SKM-1 treated with dmso at 0.1 percent for 144 hours (cell line): ENCODE results near the gene INTS12.
"Not testable (repeated sequence)": the region's sequence is repeated elsewhere in the genome, so short reads cannot be mapped to it uniquely, and the experiment has no call there.

Experiments used
- DNase-seq: peaks from one replicate; lab custom pipeline; 2025; ENCODE audit not compliant: unreplicated experiment; lab: John Stamatoyannopoulos, UW

The INTS12 gene, protein sequence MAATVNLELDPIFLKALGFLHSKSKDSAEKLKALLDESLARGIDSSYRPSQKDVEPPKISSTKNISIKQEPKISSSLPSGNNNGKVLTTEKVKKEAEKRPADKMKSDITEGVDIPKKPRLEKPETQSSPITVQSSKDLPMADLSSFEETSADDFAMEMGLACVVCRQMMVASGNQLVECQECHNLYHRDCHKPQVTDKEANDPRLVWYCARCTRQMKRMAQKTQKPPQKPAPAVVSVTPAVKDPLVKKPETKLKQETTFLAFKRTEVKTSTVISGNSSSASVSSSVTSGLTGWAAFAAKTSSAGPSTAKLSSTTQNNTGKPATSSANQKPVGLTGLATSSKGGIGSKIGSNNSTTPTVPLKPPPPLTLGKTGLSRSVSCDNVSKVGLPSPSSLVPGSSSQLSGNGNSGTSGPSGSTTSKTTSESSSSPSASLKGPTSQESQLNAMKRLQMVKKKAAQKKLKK

GRCh38 chr4:105708181-105709080 is at the start of gene INTS12, which contains the start of gene GSTCD:
INTS12 (minus strand) TSS chr4:105708689; CDS start chr4:105700005, 8,684 bp downstream.
GSTCD (plus strand) TSS chr4:105708784; CDS start chr4:105717614, 8,830 bp downstream.
- peak; percentile 88 for DNase-seq

GRCh38 chr4:105755375-105755774 is 46.9 kb upstream of the INTS12 start:
- no peak for DNase-seq

- DNase-seq: no peak
These were observed 44.9 kb upstream of the INTS12 start for GRCh38 chr4:105753361-105753760.

- DNase-seq: no peak
These were observed 43.3 kb upstream of the INTS12 start for GRCh38 chr4:105751718-105752299.

GRCh38 chr4:105748222-105748621 is 39.7 kb upstream of the INTS12 start:
- DNase-seq: no peak

DNA sequence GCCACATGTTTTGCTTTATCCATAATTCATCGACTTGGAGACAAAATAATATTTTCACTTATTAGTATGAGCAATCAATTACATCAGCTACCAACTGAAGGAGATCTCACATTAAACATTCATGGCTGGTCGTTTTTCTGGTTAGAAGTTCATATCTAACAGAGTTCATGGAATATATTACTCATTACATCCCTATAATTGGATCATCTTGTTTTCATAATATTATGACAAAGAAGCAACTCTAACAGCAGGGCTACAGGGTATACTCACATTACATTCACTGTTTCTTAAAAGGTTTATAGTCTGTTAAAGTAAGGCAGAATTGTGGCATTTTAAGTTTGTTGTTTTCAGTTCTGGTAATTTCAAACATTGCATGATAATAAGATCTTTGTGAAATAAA is 33.1 kb upstream of the INTS12 start:
- DNase-seq: no peak

DNA sequence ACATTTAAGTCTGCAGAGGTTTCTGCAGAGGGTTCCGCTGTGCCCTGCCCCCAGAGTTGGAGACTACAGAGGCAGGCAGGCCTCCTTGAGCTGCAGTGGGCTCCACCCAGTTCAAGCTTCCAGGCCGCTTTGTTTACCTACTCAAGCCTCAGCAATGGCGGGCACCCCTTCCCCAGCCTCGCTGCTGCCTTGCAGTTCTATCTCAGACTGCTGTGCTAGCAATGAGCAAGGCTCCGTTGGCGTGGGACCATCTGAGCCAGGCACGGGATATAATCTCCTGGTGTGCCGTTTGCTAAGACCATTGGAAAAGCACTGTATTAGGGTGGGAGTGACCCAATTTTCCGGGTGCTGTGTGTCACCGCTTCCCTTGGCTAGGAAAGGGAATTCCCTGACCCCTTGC is 26.7 kb upstream of the INTS12 start:
- DNase-seq: not testable (repeated sequence)

DNA sequence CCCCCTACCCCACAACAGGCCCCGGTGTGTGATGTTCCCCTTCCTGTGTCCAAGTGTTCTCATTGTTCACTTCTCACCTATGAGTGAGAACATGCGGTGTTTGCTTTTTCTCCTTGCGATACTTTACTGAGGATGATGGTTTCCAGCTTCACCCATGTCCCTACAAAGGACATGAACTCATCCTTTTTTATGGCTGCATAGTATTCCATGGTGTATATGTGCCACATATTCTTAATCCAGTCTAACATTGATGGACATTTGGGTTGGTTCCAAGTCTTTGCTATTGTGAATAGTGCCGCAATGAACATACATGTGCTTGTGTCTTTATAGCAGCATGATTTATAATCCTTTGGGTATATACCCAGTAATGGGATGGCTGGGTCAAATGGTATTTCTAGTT is 21.4 kb upstream of the INTS12 start:
- not testable (repeated sequence) for DNase-seq

GRCh38 chr4:105725623-105726022 is 17.1 kb upstream of the INTS12 start:
- no peak for DNase-seq

DNA sequence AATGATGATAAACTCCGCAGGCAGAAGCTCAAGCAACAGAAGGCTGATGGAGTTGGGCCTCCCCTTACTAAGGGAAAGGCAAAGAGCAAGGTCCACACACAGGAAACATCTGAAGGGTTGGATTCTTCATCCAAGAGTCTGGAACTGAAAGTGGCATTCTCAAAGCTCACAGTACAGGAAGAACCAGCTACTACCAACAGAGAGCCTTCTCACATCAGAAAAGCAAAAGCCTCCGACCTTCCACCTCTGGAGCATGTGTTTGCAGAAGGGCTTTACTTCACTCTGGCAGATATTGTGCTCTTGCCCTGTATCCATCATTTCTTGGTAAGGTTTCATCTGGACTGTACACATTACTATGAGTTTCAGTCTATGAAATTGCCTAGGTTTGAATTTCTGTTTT is 10.7 kb upstream of the INTS12 start:
- no peak for DNase-seq

GRCh38 chr4:105715692-105716278 is 7.3 kb upstream of the INTS12 start:
- no peak for DNase-seq

- no peak for DNase-seq
These were observed 6.4 kb upstream of the INTS12 start for GRCh38 chr4:105714932-105715331.

DNA sequence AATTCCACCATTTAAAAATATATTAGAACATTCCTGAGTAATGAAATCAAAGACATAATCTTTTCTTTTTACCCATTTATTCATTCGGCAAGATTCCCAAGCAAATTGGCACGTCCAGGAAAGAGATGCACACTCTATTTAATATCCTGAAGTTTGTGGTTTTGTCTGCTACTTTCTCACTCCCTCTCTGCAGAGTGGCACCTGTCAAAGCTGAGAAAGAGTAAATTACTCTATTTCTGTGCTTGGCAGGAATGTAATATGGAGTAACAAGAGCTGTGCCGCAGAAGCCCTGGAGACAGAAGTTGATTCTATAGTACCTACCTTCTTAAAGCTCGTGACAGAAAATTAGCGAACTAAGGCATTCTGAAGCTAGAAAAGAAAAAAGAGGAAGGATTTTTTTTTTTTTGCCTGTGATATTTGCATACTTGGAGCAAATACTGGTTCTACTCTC is 5.6 kb upstream of the INTS12 start:
- peak; percentile 61 for DNase-seq

- no peak for DNase-seq
These were observed 4.3 kb upstream of the INTS12 start for GRCh38 chr4:105712766-105713165.

GRCh38 chr4:105710678-105711077 is 2.2 kb upstream of the INTS12 start:
- no peak for DNase-seq

DNA sequence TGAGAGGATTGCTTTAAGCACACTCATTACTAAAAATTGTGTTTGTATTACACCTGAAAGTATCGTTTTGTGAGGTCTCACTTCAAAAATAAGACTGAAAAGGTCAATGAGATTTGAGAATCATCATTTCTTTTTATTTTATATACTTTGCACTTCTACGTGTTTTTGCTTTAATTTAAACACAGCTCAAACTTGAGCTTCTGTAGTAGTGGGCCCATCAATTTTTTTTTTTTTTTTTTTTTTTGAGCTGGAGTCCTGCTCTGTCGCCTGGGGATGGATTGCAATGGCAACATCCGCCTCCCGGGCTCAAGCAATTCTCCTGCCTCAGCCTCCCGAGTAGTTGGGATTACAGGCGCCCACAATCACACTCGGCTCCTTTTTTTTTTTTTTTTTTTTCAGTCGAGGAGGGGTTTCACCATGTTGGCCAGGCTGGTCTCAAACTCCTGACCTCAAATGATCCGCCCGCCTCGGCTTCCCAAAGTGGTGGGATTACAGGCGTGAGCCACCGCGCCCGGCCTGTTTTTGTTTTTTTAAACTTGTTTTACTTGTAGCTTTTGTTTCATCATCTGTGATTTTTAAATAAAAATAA is 1.6 kb upstream of the INTS12 start:
- DNase-seq: no peak

- peak; percentile 16 for DNase-seq
These were observed 577 bp upstream of the INTS12 start for GRCh38 chr4:105709081-105709450.

- DNase-seq: no peak
These were observed 708 bp downstream of the INTS12 start for GRCh38 chr4:105707782-105708180.

DNA sequence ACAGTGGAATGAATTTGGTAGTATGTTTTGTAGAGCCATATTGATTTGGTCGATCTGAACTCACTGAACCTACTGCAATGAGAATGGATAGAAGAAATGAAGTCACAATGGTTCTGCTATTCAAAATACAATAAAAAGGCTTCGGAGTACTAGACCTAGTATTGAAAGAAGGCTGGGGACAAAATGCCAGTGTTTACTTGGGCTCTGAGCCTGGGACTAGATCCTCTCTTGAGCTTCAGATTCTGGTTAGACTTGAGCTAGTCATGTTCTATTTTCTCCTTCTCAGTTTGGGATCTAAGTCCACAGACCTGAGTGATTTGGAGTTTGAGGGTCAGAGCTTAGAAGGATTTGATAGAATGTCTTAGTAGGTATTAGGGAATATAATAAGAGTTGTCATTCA is 9.9 kb downstream of the INTS12 start:
- no peak for DNase-seq

GRCh38 chr4:105695832-105696231 is 12.7 kb downstream of the INTS12 start:
- DNase-seq: not testable (repeated sequence)

DNA sequence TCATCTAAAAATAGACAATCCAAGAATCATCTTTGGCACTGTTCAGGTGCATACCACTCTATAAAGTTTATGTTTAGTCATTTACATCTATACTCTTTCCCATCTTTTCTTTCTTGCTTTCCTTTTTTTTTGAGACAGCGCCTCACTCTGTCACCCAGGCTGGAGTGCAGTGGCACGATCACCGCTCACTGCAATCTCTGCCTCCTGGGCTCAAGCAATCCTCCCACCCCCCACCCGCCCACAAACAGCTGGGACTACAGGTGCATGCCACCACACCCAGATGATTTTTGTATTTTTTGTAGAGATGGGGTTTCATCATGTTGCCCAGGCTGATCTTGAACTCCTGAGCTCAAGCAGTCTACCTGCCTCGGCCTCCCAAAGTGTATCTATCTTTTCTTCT is 13.7 kb downstream of the INTS12 start:
- DNase-seq: not testable (repeated sequence)
